Gastroesophageal sphincter (tissue), 3 donors: ENCODE measurements around the gene LILRB3.

Experiments used
- CTCF ChIP-seq, 4 experiments: fragments of 200-600 bp in 2 of 4; fragments of 450-650 bp in 2 of 4; sonication (generic) in 1 of 4; IDR thresholded peaks; one replicate each; pipeline ENCODE4 v1.5.1; 2017 to 2019; ENCODE audit warnings: antibody characterized with exemption in 4 of 4, mild to moderate bottlenecking in 2 of 4, moderate library complexity in 2 of 4
- POLR2A ChIP-seq, 2 donors: fragments of 450-650 bp; IDR thresholded peaks; one replicate each; pipeline ENCODE4 v1.6.1; 2017; ENCODE audit warnings: antibody characterized with exemption in 2 of 2, mild to moderate bottlenecking in 2 of 2, moderate library complexity in 1 of 2

GRCh38 chr19:54168174-54168917, 54.5 kb downstream of the LILRB3 start:
- TF ChIP-seq CTCF (IDR thresholded peaks at IDR 0.05) (peak in 3 of 4 experiments; percentile 79 to 86 (median 81)), POLR2A (IDR thresholded peaks at IDR 0.05) (no peak)
